Measurements from ENCODE around the gene ACSS2. TPM values are rescaled to one million over a fixed set of nuclear protein-coding genes. Genes with fewer than 3 reads are reported as not detected.

The ACSS2 gene
- total and polyA plus RNA-seq, 10 of the 15 experiments (the other 5 are each of a cell fraction or from before 2014, with no cell fraction given): 2.8 to 37.2 (median 24.2) TPM

DNA sequence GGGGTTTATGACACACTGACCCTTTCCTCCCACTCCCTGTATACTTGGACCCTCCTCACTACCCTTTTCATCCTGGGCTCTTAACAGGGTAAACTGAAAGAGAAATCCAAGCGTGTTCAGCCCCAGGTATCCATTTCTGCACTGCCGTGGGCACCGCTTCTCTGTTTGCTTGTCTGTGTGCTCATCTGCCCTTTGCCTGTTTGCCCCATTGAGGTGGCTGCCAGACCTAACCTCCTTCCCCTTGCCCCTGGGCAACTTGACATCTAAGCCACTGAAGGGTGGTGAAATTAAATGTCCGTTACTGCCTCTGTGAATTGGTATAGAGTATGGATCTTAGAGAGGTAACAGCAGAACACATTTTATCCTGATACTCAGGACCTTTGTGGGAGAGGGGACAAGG, 38.7 kb downstream of the ACSS2 start (continued):
- TF ChIP-seq, protein P1, sequence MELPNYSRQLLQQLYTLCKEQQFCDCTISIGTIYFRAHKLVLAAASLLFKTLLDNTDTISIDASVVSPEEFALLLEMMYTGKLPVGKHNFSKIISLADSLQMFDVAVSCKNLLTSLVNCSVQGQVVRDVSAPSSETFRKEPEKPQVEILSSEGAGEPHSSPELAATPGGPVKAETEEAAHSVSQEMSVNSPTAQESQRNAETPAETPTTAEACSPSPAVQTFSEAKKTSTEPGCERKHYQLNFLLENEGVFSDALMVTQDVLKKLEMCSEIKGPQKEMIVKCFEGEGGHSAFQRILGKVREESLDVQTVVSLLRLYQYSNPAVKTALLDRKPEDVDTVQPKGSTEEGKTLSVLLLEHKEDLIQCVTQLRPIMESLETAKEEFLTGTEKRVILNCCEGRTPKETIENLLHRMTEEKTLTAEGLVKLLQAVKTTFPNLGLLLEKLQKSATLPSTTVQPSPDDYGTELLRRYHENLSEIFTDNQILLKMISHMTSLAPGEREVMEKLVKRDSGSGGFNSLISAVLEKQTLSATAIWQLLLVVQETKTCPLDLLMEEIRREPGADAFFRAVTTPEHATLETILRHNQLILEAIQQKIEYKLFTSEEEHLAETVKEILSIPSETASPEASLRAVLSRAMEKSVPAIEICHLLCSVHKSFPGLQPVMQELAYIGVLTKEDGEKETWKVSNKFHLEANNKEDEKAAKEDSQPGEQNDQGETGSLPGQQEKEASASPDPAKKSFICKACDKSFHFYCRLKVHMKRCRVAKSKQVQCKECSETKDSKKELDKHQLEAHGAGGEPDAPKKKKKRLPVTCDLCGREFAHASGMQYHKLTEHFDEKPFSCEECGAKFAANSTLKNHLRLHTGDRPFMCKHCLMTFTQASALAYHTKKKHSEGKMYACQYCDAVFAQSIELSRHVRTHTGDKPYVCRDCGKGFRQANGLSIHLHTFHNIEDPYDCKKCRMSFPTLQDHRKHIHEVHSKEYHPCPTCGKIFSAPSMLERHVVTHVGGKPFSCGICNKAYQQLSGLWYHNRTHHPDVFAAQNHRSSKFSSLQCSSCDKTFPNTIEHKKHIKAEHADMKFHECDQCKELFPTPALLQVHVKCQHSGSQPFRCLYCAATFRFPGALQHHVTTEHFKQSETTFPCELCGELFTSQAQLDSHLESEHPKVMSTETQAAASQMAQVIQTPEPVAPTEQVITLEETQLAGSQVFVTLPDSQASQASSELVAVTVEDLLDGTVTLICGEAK (IDR thresholded peaks at IDR 0.05; ENCODE audit: borderline replicate concordance): no peak
- TF ChIP-seq ESRRA (IDR thresholded peaks at IDR 0.05; ENCODE audit: low read length): no peak
- no peak for TF ChIP-seq ZNF384 (IDR thresholded peaks at IDR 0.05; ENCODE audit: borderline replicate concordance, low read depth, low read length)

DNA sequence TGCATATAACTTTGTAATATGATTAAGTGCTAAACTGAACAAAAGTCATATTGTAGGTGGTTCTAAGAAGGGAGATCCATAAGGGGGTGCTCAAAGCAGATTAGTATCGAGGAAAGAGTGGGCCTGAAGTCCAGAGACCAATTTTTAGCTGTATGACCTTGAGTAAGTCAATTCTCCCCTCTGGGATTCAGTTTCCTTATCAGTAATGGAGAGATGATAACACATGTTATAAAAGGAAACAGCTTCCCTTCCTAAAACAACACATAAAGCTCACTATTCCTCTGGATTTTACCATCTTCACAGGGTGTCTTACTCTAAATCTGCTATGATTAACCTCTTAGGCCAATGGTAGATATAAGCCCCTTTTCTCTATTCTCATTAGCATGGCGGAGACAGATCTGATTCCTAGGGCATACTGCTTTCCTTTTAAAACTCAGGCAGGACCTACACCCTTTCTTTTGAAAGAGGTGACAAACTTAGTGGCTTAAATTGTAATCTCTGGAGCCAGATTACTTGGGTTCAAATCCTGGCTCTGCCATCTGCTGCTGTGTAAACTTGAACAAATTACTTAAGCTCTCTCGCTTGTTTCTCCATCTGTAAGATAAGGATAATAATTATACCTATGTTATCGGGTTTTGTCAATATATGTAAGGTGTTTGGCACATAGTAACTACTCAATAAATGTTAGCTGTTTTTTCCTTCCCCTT, 39.5 kb downstream of the ACSS2 start:
- intact Hi-C loops (cut with micrococcal nuclease; ENCODE audit: unreplicated experiment): no loop called here
- BruUV-seq (replicated peaks): no TSS peak
- Histone ChIP-seq H3K9me3 (replicated peaks; ENCODE audit: control insufficient read depth, insufficient read depth, low read length) (no peaks in the 10 kb centered on the region), H3K4me3 (no peak overlapping the region), H3K9ac (ENCODE audit: control insufficient read depth, insufficient read depth, low read length) (no peak overlapping the region), H3K27ac (ENCODE audit: control insufficient read depth, insufficient read depth) (no peak overlapping the region), H3K4me1 (ENCODE audit: control insufficient read depth, insufficient read depth, low read length) (no peaks in the 10 kb centered on the region), H3K27me3 (replicated peaks in 1 of 2; ENCODE audit: control insufficient read depth in 2 of 2, insufficient read depth in 2 of 2, low read length in 1 of 2) (no peaks in the 10 kb centered on the region), H2AFZ (ENCODE audit: control insufficient read depth, low read depth, low read length) (no peak overlapping the region), H3K36me3 (ENCODE audit: control insufficient read depth in 2 of 2, insufficient read depth in 2 of 2, low read length in 1 of 2) (no peaks in the 10 kb centered on the region; a peak in 1 of 4 replicates), H3K79me2 (ENCODE audit: control insufficient read depth, insufficient read depth, low read length) (no peaks in the 10 kb centered on the region), H3K4me2 (ENCODE audit: control insufficient read depth, insufficient read depth) (no peak overlapping the region), H4K20me1 (ENCODE audit: control insufficient read depth, insufficient read depth) (no peaks in the 10 kb centered on the region)
- SMC1A ChIA-PET (ENCODE audit: uncharacterized antibody, unreplicated experiment): interaction anchor here (1.0 kb wide), 1 partner anchor 38 kb away, joined by 3 read pairs; no protein-coding TSS in a partner anchor
- FAIRE-seq (no peak), DNase-seq (ENCODE audit: low read depth, low spot score) (no peak), ATAC-seq (no peak)
- CTCF ChIA-PET: interaction anchor here (1.5 kb wide), 1 partner anchor 11 kb away, joined by 3 read pairs; no protein-coding TSS in a partner anchor
- in situ Hi-C loops (cut with MboI): no loop called here
- WGBS (ENCODE audit: insufficient coverage, insufficient replicate concordance, low lambda C conversion rate, missing lambda C conversion rate): 46% methylated on average over 4 of the region's 4 CpGs
- POLR2A ChIA-PET: no interaction called here
- RAD21 ChIA-PET (ENCODE audit: unreplicated experiment): no interaction called here
- TF ChIP-seq, protein P2, sequence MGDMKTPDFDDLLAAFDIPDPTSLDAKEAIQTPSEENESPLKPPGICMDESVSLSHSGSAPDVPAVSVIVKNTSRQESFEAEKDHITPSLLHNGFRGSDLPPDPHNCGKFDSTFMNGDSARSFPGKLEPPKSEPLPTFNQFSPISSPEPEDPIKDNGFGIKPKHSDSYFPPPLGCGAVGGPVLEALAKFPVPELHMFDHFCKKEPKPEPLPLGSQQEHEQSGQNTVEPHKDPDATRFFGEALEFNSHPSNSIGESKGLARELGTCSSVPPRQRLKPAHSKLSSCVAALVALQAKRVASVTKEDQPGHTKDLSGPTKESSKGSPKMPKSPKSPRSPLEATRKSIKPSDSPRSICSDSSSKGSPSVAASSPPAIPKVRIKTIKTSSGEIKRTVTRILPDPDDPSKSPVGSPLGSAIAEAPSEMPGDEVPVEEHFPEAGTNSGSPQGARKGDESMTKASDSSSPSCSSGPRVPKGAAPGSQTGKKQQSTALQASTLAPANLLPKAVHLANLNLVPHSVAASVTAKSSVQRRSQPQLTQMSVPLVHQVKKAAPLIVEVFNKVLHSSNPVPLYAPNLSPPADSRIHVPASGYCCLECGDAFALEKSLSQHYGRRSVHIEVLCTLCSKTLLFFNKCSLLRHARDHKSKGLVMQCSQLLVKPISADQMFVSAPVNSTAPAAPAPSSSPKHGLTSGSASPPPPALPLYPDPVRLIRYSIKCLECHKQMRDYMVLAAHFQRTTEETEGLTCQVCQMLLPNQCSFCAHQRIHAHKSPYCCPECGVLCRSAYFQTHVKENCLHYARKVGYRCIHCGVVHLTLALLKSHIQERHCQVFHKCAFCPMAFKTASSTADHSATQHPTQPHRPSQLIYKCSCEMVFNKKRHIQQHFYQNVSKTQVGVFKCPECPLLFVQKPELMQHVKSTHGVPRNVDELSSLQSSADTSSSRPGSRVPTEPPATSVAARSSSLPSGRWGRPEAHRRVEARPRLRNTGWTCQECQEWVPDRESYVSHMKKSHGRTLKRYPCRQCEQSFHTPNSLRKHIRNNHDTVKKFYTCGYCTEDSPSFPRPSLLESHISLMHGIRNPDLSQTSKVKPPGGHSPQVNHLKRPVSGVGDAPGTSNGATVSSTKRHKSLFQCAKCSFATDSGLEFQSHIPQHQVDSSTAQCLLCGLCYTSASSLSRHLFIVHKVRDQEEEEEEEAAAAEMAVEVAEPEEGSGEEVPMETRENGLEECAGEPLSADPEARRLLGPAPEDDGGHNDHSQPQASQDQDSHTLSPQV (IDR thresholded peaks at IDR 0.05): no peak
- TF ChIP-seq TCF3 (IDR thresholded peaks at IDR 0.05; ENCODE audit: borderline replicate concordance, insufficient read depth, low read depth, low read length) (no peak), SMARCA5 (IDR thresholded peaks at IDR 0.05) (no peak), CEBPZ (IDR thresholded peaks at IDR 0.05; ENCODE audit: low read depth, low read length) (no peak)
- TF ChIP-seq, protein P3, sequence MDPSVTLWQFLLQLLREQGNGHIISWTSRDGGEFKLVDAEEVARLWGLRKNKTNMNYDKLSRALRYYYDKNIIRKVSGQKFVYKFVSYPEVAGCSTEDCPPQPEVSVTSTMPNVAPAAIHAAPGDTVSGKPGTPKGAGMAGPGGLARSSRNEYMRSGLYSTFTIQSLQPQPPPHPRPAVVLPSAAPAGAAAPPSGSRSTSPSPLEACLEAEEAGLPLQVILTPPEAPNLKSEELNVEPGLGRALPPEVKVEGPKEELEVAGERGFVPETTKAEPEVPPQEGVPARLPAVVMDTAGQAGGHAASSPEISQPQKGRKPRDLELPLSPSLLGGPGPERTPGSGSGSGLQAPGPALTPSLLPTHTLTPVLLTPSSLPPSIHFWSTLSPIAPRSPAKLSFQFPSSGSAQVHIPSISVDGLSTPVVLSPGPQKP (IDR thresholded peaks at IDR 0.05; ENCODE audit: low read depth, low read length): no peak

All from GM12878 (cell line).